EH (cell line): ENCODE results near the gene IGSF9.
"Not testable (repeated sequence)": the region's sequence is repeated elsewhere in the genome, so short reads cannot be mapped to it uniquely, and the experiment has no call there.

ENCODE experiments used
- DNase-seq: peaks from one replicate; pipeline ENCODE4 v3.0.0-alpha.2; 2015; ENCODE audit warnings: low read depth

The IGSF9 gene

GRCh38 chr1:159918352-159919200 is 26.8 kb downstream of the IGSF9 start:
- peak; percentile 73 for DNase-seq

GRCh38 chr1:159917533-159918351 is 27.7 kb downstream of the IGSF9 start:
- DNase-seq, result no peak

- DNase-seq, result peak; percentile 98
These were observed 29.0 kb downstream of the IGSF9 start for GRCh38 chr1:159916242-159917051.

GRCh38 chr1:159915571-159916241 is 29.7 kb downstream of the IGSF9 start:
- DNase-seq, result no peak

- no peak for DNase-seq
These were observed 31.0 kb downstream of the IGSF9 start for GRCh38 chr1:159914252-159915018.

GRCh38 chr1:159913451-159914192 is 31.8 kb downstream of the IGSF9 start:
- DNase-seq, result no peak

GRCh38 chr1:159911326-159912070 is 33.9 kb downstream of the IGSF9 start:
- no peak for DNase-seq

- no peak for DNase-seq
These were observed 37.1 kb downstream of the IGSF9 start for GRCh38 chr1:159908031-159908940.

- DNase-seq, result no peak
These were observed 38.5 kb downstream of the IGSF9 start for GRCh38 chr1:159906960-159907359.

- DNase-seq, result not testable (repeated sequence)
These were observed 41.4 kb downstream of the IGSF9 start for GRCh38 chr1:159904036-159904435.

- no peak for DNase-seq
These were observed 42.9 kb downstream of the IGSF9 start for GRCh38 chr1:159902541-159902940.

GRCh38 chr1:159900755-159901360 is 44.6 kb downstream of the IGSF9 start:
- peak; percentile 70 for DNase-seq

- DNase-seq, result peak; percentile 86
These were observed 45.2 kb downstream of the IGSF9 start, which contains the start of gene CFAP45 for GRCh38 chr1:159900086-159900680. TSS of gene CFAP45 (minus strand) at chr1:159900165. CDS start at chr1:159900098, 67 bp downstream.

- DNase-seq, result not testable (repeated sequence)
These were observed 45.8 kb downstream of the IGSF9 start for GRCh38 chr1:159899634-159900033.

GRCh38 chr1:159898527-159898926 is 46.9 kb downstream of the IGSF9 start:
- DNase-seq, result no peak

GRCh38 chr1:159897962-159898361 is 47.5 kb downstream of the IGSF9 start:
- no peak for DNase-seq

GRCh38 chr1:159896546-159896930 is 48.9 kb downstream of the IGSF9 start:
- no peak for DNase-seq
